Hair follicle dermal papilla cell (primary cell): ENCODE data around the gene EPB41L2. TPM values are rescaled to one million over a fixed set of nuclear protein-coding genes. Genes with fewer than 3 reads are reported as not detected.

Experiments used
- total RNA-seq: library from RNA; depleted of rRNA; stranded (reverse); fragments of >200 nt; gene quantifications from 2 replicates; pipeline ENCODE4 v1.2.3, GENCODE V29; 2012

Gene EPB41L2
- total RNA-seq = 88.0 and 93.1 TPM in 2 replicates

DNA sequence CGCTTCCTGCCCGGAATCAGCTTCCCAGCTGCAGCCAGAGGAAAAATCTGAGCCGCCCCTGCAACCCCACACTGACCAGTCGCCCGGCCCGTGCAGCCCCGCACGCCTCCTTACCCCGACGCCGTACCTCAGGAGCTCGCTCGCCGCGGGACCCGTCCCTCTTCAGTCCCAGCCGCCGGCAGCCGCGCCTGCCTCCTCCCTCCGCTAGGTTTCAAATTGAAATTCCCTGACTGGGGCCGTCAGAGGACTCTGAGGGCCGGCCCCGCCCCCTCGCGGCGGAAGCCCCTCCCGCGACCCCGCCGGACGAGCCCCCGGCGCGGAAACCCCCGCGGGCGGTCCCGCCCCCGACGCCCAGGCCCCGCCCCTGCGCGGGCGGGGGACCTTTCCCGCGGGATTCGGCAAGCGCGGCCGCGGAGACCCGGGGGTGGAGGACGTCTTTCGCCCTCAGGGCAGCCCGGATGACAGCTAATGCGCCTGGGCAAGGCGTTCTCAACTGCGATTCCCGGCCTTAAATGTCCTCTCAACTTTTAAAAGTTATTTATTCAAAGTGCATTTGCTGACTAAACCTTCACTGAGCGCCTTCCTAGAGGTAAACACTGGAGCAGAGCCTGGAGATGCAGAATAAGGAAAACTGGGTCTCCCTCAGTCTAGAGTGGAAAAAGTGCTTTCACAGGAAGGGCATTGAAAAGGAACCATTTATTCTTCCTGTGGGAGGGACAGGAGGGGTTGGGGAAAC is at the start of gene EPB41L2:
TSS of gene EPB41L2 (minus strand) at position 218 of the 736 bp plus-strand sequence. CDS start 106,760 bp downstream, outside the sequence.

DNA sequence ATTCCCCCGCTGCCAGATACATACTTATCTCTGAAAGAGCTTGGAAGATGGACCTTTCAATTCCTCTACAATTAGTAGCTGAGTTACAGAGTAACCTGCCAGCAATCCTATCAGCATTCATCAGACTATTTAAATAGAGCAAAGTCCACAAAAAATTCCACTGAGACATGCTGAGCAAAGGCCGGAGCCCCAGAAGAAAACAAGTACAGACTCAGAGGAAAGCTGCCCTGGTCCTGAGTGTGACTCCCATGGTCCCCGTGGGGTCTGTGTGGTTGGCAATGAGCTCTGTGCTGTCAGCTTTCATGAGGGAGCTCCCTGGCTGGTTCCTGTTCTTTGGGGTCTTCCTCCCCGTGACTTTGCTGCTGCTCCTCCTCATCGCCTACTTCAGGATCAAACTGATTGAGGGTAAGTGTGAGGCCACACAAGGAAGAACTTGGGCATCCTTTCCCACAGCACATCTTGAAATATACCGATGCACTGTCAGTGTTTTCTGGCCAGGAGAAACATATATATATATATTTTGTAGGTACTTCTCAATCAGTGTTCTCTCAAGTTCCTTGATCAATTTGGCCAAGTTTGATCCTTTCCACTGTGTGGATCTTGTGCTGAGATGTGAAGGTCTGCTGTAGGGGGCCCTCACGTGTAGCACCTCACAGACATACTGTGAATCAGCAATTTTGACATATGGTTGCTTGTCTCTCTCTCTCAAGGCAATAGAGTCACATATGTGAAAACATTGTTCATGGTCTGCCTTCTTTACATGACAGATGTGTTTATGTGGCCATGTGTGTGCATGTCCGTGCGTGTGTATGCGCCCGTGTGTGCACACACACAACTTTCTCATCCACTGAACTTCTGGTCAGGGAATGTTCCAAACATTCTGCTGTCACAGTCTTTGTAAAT is 235.5 kb downstream of the EPB41L2 start, which contains the start of gene SMLR1:
TSS of gene SMLR1 (plus strand) at position 160 of the 903 bp plus-strand sequence. CDS start at position 168, 8 bp downstream.

Other genes with a start within 250 kb of the EPB41L2 start
- under 0.01 TPM in 1 of 2 replicates, not detected in the other for gene SMLR1, start 235.8 kb downstream of the EPB41L2 start, total RNA-seq
- gene AKAP7, start 72.2 kb upstream of the EPB41L2 start, total RNA-seq = 3.2 and 4.2 TPM in 2 replicates